ENCODE data around the gene TLE7.

DNA sequence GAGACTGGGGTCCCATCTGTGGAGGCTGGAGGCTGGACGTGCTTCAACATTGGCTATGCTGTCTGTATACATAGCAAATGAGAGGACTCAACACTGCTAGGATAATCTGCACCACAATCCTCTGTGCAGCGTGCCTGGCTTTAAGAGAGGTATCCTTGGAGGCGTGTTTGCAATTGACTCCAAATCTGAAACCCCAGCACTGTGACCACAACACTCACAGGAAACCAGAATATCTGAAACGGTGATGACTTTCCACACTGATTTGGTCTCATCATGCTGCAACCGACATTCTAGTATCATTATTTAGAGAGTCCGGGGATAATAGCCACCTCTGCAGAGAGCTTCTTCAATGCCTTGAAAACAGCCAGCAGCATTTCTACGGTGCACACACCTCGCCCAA, 35.1 kb downstream of the TLE7 start:
- TF ChIP-seq POLR2A (IDR thresholded peaks at IDR 0.05) (no peak), CTCF (IDR thresholded peaks at IDR 0.05) (no peak)
